Esophagus mucosa (tissue), 1 donor: ENCODE results near the gene RHOF. TPM values are rescaled to one million over a fixed set of nuclear protein-coding genes. Genes with fewer than 3 reads are reported as not detected.
A peak's percentile ranks its signal among the peaks of the same experiment; 100 is the strongest.
"Not testable (repeated sequence)": the region's sequence is repeated elsewhere in the genome, so short reads cannot be mapped to it uniquely, and the experiment has no call there.

Experiments
- ATAC-seq: fragments of 200-7000 bp; cut with Tn5 transposase; one replicate; pipeline ENCODE4 v1.9.1; 2020
- total RNA-seq: library from RNA; stranded (reverse); gene quantifications from one replicate; pipeline ENCODE4 v1.2.4, GENCODE V29; 2023
- donor health status: DM: yes; HTN: yes; CAD: no.

RHOF gene
- total RNA-seq, 1 donor from 2014 or later = 5.9 TPM

DNA sequence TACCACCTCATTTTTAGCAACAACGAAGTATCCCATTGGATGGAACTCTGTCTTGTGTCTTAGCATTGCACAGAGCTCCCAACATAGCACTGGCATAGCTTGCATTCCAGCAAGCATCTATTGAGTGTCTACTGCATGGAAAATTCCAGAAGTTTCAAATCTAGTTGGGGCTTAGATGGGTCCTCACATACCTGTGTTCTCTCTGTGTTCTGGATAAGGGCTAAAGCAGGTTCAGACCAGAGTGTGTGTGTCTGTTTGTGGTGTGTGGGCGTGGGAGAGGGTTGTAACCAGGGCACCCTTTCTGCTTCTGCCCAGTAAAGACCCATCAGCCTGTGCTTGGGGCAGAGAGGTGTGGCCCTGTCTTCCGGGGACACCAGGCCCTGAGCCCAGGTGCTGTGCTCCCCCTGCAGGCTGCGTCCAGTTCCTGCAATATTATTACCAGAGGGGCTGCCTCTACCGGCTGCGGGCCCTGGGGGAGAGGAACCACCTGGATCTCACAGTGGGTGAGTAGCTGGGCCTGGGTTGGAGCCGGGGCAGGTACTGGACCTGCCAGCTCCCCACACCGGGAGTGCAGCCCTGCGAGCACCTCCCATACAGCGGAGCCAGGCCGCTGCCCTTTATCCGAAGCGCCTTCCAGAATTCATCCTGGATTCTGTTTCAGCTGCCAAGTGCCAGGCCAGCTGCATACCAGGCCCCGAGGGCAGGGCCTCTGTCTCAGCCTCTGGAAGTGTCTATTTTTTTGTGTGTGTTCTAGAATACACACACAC, 20.3 kb downstream of the RHOF start:
- peak; percentile 76 for ATAC-seq

DNA sequence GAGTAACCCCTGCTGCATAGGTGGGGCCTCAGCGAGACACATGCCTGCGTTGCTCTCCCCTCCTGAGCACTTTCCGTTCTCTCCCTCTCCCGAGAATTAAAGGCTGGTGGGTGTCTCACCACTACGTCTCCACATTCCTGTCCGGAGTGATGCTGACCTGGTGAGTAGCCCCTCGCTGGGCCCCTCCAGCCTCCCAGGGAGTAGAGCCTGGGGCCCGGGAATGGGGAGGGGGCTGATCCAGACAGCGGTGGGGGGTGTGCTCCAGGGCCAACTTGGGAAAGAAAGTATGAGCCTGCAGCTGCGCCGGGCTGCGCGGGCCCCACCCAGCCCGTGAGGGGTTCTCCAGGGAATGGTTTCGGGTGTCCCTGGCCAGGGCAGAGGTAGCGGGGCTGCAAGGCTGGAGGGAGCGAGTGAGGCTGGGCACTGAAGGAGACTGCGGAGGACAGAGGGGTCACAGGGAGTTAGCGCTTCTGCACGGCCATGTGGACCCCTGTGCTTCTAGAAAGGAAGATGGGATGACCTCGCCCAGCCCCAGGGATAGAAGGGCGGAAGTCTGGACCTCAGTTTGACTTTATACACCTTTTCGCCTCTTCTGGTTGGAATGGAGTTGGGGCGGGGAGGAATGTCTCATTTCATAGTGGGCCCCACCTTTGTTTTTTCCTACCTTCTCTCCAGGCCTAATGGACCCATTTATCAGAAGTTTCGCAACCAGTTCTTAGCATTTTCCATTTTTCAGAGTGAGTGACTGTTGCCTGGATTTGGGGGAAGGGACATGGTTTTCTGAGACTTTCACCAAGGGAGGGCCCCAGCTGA, 22.5 kb downstream of the RHOF start:
- no peak for ATAC-seq

DNA sequence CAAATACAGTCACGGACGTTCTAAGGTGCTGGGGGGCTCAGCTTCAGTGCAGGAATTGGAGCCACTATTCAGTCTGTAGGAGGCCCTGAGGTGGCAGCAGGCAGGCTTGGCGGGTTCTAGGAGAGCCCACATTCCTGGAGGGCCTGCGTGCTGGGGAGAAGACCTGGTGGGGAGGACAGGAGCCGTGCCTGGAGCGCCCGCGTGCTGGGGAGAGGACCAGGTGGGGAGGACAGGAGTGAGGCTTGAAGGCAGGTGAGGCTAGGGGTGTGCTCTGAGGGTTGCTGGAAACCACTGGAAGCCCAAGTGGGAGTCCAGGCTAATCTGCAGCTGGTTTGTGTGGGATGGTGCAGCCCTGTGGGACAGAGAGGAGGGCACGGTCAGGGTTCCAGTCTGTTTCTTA, 23.1 kb downstream of the RHOF start:
- ATAC-seq = no peak

DNA sequence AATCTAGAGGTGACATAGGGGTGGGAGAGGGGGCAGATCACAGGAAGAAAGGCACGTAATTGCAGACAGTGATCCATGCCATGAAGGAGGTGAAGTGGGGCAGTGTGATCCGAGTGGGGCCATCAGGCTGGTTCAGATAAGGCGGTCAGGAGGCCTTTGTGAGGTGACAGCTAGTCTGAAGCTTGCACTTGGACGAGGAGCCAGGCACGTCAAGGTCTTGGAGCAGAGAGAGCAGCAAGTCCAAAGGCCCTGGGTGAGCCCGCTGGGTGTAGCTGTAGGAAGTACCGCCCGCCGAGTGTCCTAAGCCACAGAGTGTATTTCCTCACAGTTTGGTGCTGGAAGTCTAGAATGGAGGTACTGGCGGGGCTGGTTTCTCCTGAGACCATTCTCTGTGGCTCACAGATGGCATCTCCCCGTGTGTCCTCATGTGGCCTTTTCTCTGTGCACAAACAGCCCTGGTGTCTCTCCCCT, 23.6 kb downstream of the RHOF start:
- no peak for ATAC-seq

DNA sequence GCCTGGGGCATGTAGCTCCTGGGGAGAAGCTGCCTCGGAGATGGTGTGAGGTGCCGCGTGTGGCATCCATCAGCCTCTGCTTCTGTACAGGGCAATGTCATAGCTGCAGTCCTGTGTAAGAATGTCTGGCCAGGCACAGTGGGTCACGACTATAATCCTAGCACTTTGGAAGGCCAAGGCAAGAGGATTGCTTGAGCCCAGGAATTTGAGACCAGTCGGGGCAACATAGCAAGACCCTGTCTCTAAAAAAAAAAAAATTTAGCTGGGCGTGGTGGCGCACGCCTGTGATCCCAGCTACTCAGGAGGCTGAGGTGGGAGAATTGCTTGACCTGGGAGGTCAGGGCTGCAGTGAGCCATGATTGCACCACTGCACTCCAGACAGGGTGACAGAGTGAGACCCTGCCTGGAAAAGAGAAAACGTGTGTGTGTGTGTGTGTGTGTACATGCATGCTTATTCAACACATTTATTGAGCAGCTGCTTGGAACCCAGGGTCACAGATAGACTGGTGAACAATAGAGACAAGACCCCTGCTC, 24.1 kb downstream of the RHOF start:
- ATAC-seq = no peak

DNA sequence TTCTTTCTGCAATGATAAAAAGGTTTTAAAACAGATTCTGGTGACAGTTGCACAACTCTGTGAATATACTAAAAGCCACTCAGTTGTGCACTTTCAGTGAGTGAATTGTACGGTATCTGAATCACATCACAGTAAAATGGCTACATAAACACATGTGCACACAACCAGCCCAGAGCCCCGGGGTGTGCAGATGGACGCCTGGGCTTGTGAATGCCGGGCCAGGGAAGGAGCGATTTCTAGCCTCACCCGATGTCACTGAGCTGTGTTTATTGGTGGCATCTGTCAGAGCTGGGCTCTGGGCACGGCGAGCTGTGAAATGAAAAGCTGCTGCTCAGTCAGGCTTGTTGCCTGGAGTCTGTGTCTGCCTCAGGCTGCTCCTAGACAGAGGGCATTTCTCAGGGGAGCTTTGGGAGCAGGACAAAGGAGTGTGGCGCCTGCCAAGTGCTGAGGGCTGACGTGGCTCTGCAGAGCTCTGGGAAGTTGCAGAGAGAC, 25.9 kb downstream of the RHOF start:
- peak; percentile 48 for ATAC-seq

DNA sequence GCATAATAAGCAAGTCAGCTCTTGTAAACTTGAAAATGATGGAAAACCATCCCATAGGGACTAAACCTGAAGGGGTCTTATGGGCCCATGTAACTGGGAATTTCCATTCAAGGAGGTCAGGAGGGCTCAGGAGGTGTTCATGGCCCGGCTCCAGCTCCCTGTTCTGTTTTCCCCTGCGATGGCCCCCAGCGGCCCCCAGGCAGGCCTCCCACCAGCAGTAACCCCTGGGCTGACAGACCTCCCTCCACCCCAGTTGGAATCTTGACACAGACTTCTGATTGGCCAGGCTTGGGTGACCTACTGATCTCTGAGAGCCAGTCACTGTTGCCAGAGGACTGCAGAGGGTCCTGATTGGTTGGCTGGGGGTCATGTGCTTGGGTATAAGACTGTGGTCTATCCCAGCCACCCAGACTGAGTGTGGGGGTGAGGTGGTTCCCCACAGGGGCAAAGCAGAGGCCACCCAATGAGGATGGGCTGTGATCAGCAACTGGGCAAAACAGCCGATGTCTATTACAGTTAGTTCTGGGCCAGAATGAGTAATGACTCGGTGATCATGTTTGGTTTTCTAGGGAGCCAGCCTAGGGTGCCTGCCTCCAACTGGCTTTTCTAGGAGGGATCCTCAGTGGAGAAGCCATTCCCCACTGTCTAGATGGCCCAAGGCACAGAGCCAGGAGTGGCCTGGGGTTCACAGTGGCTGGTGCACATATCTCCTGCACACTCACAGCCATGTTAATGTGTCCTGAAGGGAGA, 27.0 kb downstream of the RHOF start:
- ATAC-seq = peak; percentile 7

DNA sequence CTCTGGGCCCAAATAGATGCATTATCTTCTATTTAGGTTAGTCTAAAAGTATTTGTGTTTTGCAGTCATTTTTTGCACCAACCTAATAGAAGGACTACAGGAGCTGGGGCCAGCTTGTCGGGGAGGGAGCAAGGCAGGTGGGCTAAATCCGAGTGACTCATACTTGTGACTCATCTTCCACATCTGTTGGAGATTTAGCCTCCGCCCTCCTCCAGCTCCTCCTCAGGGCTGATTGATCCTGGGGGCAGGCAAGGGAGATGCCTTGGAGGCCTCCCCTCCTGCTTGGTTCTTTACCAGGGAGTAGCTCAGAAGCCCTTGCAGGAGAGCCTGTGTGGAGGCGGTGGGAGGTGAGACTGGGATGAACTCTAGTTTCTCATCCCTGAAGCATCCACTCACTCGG, 27.9 kb downstream of the RHOF start:
- ATAC-seq = no peak

DNA sequence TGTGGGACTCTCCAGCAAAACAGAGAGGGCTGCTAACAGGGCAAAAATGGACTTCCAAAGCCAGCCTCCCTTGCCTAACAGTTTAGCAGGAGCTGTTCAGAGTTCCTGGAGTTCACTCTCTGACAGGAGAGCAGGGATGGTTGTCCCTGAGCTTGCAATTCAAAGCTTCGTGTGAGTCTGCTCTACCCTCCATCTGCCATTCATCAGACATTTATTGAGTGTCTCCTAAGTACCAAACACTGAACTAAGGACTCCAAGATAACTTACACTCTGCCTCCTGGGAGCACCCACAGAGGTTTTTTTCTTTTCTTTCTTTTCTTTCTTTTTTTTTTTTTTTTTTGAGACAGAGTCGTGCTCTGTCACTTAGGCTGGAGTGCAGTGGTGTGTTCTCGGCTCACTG, 28.7 kb downstream of the RHOF start:
- ATAC-seq = no peak

DNA sequence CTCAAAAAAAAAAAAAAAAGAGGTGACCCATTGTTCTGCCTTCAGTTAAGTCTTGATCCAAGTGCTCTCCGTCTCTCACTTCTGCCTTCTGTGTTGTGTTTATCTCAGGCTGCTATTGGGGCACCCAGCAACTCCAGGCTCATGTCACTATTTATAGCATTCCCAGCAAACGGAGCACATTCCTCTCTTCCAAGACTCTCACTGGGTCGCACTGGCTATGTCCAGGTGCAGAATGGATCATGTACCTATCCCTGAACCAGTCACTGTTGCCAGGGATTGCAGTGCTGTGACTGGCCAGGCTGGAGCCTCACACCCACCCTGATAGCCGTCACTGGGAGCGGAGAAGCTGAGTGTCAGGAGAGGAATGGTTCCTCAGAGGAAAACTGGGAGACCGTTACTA, 31.2 kb downstream of the RHOF start:
- ATAC-seq = no peak

DNA sequence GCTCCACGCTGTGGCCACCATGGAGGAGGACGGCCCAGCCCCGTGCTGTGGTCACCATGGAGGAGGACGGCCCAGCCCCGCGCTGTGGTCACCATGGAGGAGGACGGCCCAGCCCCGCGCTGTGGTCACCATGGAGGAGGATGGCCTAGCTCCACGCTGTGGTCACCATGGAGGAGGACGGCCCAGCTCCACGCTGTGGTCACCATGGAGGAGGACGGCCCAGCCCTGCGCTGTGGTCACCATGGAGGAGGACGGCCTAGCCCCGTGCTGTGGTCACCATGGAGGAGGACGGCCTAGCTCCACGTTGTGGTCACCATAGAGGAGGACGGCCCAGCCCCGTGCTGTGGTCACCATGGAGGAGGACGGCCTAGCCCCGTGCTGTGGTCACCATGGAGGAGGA, 35.0 kb downstream of the RHOF start:
- ATAC-seq = not testable (repeated sequence)

DNA sequence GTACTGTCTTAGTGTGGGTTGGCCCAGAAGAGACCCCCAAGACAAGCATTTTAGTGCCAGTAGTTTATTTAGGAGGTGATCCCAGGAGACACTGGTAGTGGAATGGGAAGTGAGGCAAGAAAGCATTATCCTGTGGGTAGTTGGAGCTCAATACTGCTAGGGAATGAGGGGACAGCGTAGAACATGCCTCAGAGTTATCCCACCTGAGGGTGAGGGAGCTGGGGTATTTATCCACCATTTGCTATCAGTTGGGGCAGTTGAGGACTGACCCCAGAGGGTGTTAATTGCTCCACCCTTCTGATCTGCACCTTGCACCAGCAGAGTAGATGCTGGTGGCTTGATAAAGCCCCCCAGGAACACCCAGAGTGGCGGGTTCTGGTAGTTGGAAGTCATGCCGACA, 37.9 kb downstream of the RHOF start:
- ATAC-seq = no peak

DNA sequence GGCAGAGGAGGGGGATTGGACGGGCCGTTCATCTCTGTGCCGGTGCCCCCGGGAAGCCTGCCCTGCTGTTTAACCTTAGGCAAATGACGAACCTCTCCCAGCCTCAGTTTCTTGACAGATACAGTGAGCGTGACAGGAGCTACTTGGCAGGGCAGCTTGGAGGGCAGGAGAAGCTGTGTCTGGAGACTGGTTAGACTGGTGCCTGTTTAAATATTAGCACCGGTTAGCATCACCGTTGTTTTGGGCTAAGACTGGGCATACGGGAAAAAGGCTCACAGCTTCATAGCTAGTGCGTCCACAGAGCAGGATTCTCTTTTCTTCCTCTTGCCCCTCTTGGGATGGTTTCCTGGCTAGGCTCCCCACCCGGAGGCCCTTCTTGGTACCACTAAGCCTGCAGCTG, 38.7 kb downstream of the RHOF start:
- no peak for ATAC-seq

DNA sequence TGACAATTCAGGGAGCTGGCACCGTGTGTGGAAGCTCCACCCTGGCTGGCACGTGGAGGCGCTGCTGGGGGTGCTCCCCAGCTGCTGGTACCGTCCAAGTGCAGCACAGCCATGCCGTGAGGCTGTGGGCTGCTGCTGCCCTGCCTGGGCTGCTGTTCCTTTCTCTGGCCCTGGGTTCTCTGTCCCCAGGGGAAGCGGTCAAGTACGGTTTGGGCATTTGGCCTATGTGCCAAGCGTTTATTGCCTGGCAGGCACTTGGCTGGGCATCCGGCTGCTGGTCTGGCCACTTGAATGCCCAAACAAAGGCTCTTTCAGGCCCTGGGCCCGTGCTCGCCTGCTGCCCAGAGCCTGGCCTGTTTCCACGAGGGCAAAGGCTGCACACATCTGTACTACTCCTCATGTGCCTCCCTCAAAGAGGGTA, 39.6 kb downstream of the RHOF start:
- no peak for ATAC-seq

DNA sequence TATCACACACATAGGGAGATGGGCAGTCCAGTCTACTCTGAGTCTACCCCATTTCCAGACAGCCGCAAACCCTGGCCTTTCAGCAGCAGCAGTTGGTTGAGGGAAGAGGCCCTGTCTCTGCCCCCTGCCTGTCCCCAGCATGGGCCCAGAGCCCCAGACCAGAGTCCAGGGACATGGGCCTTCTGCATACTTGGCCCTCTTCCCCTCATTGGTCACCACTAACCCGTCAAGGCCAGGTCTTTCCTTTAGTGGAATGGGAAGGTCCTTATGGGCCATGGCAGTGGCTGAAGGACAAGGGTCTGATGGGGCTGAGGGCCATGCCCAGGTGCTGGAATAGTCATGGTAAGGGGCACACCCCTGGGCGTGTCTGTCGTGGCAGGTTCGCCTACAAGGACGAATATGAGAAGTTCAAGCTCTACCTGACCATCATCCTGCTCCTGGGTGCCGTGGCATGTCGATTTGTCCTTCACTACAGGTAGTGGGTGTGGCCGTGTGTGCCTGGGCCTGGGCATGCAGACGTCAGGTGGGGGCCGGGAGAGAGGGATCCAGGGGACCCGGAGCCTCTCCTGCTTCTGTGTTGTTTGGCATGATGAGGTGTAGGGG, 41.6 kb downstream of the RHOF start:
- ATAC-seq = no peak

DNA sequence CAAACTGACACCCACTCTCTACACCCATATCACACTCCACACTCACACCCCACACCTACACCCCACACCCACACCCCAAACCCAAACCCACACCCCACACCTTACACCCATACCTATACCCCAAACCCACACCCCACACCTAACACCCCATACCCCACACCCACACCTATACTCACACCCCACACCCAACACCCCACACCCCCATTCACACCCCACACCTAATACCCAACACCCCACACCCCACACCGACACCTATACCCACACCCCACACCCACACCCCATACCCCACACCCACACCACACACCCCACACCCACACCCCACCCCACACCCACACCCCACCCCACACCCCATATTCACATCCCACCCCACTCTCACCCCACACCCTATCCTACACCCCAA, 42.5 kb downstream of the RHOF start:
- peak; percentile 45 for ATAC-seq

DNA sequence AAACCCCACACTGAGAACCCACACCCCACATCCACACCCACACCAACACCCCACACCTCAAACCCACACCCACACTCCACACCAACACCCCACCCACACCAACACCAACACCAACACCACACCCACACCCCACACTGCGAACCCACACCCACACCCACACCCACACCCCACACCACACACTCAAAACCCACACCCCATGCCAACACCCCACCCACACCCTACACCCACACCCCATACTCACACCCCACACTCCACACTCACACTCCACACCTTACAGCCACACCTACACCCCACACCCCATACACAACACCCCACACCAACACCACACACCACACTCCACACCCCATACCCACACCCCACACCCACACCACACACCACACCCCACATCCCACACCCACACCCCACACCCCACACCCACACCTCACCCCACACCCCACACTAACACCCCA, 43.0 kb downstream of the RHOF start:
- peak; percentile 19 for ATAC-seq

DNA sequence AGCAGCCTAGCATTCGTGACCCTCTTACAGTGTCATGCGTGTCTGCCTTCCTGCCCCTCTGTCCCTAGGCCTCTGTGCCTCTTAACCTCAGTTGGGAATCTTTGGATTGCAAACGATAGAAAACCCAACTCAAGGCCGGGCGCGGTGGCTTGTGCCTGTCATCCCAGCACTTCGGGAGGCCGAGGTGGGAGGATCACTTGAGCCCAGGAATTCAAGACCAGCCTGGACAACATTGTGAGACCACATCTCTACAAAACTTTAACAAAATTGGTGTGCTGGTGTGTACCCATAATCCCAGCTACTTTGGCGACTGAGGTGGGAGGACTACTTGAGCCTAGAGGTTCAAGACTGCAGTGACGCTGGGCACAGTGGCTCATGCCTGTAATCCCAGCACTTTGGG, 44.2 kb downstream of the RHOF start:
- no peak for ATAC-seq

DNA sequence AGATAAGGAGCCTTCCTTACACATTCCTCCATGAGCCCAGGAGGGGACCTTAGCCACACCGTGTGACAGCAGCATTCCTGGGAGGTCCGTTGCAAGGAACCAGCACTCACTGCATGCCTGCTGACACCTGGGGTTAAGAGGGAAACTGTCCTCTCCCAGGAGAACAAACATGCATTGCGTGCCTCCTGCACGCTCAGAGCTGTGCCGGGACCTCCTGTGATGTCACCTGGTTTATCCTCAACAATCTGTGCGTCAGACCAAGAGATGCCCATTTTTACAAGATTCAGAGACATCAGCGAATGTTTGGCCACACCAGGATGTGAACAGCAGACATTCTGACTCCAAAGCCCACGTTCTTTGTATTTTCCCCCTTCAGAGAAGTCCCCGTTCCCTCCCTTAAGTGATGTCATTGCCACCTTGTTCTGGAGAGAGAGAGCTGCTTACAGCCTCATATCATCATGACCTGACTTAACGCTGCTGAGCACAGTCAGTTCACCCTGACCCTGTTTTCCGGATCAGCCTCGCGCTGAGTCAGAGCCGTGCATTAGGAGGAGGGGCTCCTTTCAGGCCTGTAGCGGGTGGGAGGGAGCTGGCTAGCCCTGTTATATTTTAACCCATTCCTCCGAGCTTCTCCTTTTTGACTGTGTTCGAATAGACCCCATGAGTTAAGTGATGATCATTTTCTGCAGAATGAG, 44.8 kb downstream of the RHOF start:
- peak; percentile 55 for ATAC-seq

DNA sequence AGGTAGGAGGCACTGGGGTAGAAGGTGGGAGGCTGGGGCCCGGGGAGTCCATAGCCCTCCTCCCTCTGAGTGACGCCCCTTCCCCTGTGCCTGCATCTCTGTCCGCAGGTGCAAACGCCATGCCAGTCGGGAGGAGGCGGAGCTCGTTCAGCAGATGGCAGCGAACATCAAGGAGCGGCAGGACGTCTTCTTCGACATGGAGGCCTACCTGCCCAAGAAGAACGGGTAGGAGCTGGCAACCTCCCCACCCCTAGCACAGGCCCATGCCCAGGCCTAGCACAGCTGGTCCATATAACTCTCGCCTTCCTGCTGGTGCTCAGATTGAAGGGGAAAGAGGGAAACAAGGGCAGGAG, 45.3 kb downstream of the RHOF start:
- ATAC-seq = no peak

DNA sequence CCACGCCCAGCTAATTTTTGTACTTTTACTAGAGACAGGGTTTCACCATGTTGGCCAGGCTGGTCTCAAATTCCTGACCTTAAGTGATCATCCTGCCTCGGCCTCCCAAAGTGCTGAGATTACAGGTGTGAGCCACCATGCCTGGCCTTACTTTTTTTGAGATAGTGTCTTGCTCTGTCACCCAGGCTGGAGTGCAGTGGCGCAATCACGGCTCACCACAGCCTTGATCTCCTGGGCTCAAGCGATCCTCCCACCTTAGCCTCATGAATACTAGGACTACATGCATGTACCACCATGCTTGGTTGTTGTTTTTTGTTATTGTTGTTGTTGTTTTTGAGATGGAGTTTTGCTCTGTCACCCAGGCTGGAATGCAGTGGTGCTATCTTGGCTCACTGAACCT, 47.9 kb downstream of the RHOF start:
- not testable (repeated sequence) for ATAC-seq

DNA sequence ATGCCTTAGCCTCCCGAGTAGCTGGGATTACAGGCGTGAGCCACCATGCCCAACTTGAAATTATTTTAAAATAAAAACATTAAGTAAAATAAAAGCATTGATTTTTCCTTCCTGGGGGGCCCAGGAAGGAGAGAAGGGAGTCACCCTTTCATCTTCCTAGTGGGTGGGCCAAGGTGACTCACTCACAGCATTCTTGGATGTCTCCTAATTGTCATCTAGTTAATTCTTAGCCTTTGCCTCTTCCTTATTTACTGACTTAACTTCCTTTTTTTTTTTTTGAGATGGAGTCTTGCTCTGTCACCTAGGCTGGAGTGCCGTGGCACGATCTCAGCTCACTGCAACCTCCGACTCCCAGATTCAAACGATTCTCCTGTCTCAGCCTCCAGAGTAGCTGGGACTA, 51.7 kb downstream of the RHOF start:
- no peak for ATAC-seq
